Smooth muscle cell (in vitro differentiated cells): ENCODE results near the gene ARGLU1. TPM values are rescaled to one million over a fixed set of nuclear protein-coding genes. Genes with fewer than 3 reads are reported as not detected.

ENCODE experiments used
- DNase-seq: peaks from one replicate; lab custom pipeline; 2025; ENCODE audit not compliant: unreplicated experiment; lab: John Stamatoyannopoulos, UW
- H2AFZ ChIP-seq: fragments of 200-600 bp; sonication (generic); 2 replicates; pipeline ENCODE4 v1.6.0; 2016; ENCODE audit warnings: antibody characterized with exemption, low read depth, mild to moderate bottlenecking
- H3F3A ChIP-seq: fragments of 200-600 bp; sonication (generic); 2 replicates; pipeline ENCODE4 v1.6.0; 2017; ENCODE audit warnings: antibody characterized with exemption, low read depth
- H3K27ac ChIP-seq: fragments of 200-600 bp; sonication (generic); 2 replicates; pipeline ENCODE4 v1.5.1; 2016; ENCODE audit warnings: low read depth, mild to moderate bottlenecking
- H3K27me3 ChIP-seq: fragments of 200-600 bp; sonication (generic); 2 replicates; pipeline ENCODE4 v1.6.1; 2016; ENCODE audit warnings: low read depth, mild to moderate bottlenecking
- H3K36me3 ChIP-seq: fragments of 200-600 bp; sonication (generic); 2 replicates; pipeline ENCODE4 v1.5.1; 2016; ENCODE audit warnings: low read depth
- H3K4me1 ChIP-seq: fragments of 200-600 bp; sonication (generic); 2 replicates; pipeline ENCODE4 v1.5.1; 2016; ENCODE audit warnings: low read depth
- H3K4me2 ChIP-seq: fragments of 200-600 bp; sonication (generic); 2 replicates; pipeline ENCODE4 v1.6.0; 2016; ENCODE audit warnings: mild to moderate bottlenecking
- H3K4me3 ChIP-seq: fragments of 200-600 bp; sonication (generic); 2 replicates; pipeline ENCODE4 v1.5.1; 2016; ENCODE audit warnings: mild to moderate bottlenecking
- H3K79me2 ChIP-seq: fragments of 200-600 bp; sonication (generic); 2 replicates; pipeline ENCODE4 v1.6.0; 2016; ENCODE audit warnings: low read depth, mild to moderate bottlenecking
- H3K9ac ChIP-seq: fragments of 200-600 bp; sonication (generic); 2 replicates; pipeline ENCODE4 v1.6.0; 2016; ENCODE audit warnings: low read depth
- H3K9me3 ChIP-seq: fragments of 200-600 bp; sonication (generic); replicated peaks from 2 replicates; pipeline ENCODE4 v1.5.1; 2016; ENCODE audit warnings: low read depth
- H4K20me1 ChIP-seq: fragments of 200-600 bp; sonication (generic); 2 replicates; pipeline ENCODE4 v1.6.0; 2016; ENCODE audit warnings: low read depth
- CTCF ChIP-seq: fragments of 200-600 bp; sonication (generic); IDR thresholded peaks from 2 replicates; pipeline ENCODE4 v1.5.1; 2017; ENCODE audit warnings: borderline replicate concordance, mild to moderate bottlenecking, antibody characterized with exemption; ENCODE audit not compliant: insufficient read depth, poor library complexity, severe bottlenecking
- WGBS: methylation state at CpG from one replicate; pipeline ENCODE4 v1.1.7; 2016; ENCODE audit warnings: low lambda C conversion rate; 5-methylcytosine and 5-hydroxymethylcytosine counted together
- polyA plus RNA-seq: library from polyadenylated mRNA; unstranded; fragments of >200 nt; fragmentation: Nextera tagmentation; extraction: Ambion mirVana; gene quantifications from 2 replicates; pipeline ENCODE4 v1.2.1, GENCODE V29; 2016
- total RNA-seq: library from RNA; depleted of rRNA; stranded (reverse); fragments of >200 nt; gene quantifications from 2 replicates; pipeline ENCODE4 v1.2.3, GENCODE V29; 2014

Gene ARGLU1
- total and polyA plus RNA-seq, 2 experiments from 2014 or later: 36.5 to 43.6 TPM

- peak overlapping the region; percentile 78 for H3K9ac ChIP-seq
- H3K79me2 ChIP-seq: peaks cover 48% of the 10 kb centered on the region
- WGBS: under 1% methylated on average over 35 of the region's 121 CpGs
- no peak for TF ChIP-seq CTCF
- peak overlapping the region; percentile 84 for H3K4me3 ChIP-seq
- H3K36me3 ChIP-seq: no peaks in the 10 kb centered on the region
- H3K27me3 ChIP-seq: no peaks in the 10 kb centered on the region
- H3K4me1 ChIP-seq: peaks cover 20% of the 10 kb centered on the region
- peak overlapping the region; percentile 65 for H2AFZ ChIP-seq
- H3K9me3 ChIP-seq: no peaks in the 10 kb centered on the region
- H4K20me1 ChIP-seq: peaks cover 34% of the 10 kb centered on the region
- H3F3A ChIP-seq: peaks cover 8% of the 10 kb centered on the region
- DNase-seq: no peak
- peak overlapping the region; percentile 87 for H3K27ac ChIP-seq
- peak overlapping the region; percentile 95 for H3K4me2 ChIP-seq
These were observed 33.0 kb downstream of the ARGLU1 start for GRCh38 chr13:106534639-106535551.

GRCh38 chr13:106533943-106534638 is 33.8 kb downstream of the ARGLU1 start:
- Histone ChIP-seq H3K9me3 (no peaks in the 10 kb centered on the region), H3K4me1 (peaks cover 28% of the 10 kb centered on the region), H3F3A (peaks cover 6% of the 10 kb centered on the region), H3K27ac (peak overlapping the region; percentile 87), H3K79me2 (peaks cover 56% of the 10 kb centered on the region), H4K20me1 (peaks cover 26% of the 10 kb centered on the region), H3K4me2 (peak overlapping the region; percentile 95), H2AFZ (peak overlapping the region; percentile 65), H3K27me3 (no peaks in the 10 kb centered on the region), H3K9ac (peak overlapping the region; percentile 78), H3K4me3 (peak overlapping the region; percentile 84), H3K36me3 (no peaks in the 10 kb centered on the region)
- under 1% methylated on average over 57 of the region's 66 CpGs for WGBS
- peak; percentile 18 for DNase-seq
- no peak for TF ChIP-seq CTCF

DNA sequence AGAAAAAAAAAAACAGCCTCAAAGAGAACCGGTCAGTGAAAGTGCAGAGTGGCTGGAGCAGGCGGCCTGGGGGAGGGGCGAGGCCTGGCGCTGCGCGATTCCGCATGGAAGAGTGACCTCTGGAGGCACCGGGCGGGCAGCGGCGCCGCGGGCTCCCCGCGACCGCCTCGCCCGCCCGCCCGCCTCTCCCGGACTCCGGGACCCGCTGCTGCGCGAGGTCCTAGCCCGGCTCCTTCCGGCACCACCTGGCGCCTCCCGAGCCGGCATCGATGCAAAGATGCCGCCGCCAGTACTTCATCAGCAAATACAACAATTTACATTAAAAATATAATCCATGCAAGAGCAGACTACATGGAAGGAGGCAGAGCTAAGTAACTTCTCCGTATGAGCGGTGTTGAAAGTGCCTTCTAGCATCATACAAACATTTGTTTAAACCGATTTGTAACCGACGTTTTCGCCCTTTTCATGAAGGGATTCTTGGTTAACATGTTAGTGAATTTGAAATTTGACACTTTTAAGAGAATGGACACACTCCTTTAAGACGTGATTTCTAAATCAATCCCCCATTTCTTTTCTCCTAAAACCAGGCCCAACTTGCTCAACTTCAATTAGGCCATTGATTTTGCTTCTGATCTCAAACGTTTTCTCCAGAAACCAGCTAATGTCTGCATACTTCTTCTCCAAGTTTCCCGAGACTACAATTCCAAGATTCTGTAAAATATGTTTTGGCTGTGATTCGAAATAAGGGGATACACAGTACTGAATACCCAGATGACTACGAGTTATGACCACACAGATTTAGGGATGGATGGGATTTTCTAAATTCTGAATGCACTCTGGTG is 34.6 kb downstream of the ARGLU1 start:
- H3K4me3 ChIP-seq: peak overlapping the region; percentile 84
- H3K27me3 ChIP-seq: no peaks in the 10 kb centered on the region
- H2AFZ ChIP-seq: peak overlapping the region; percentile 65
- WGBS: 3% methylated on average over 30 of the region's 44 CpGs
- H3K79me2 ChIP-seq: peaks cover 64% of the 10 kb centered on the region
- H3K9me3 ChIP-seq: no peaks in the 10 kb centered on the region
- peak overlapping the region; percentile 87 for H3K27ac ChIP-seq
- H3K4me1 ChIP-seq: peaks cover 36% of the 10 kb centered on the region
- H3K9ac ChIP-seq: peak overlapping the region; percentile 78
- DNase-seq: peak; percentile 56
- TF ChIP-seq CTCF: peak; percentile 53
- H3K36me3 ChIP-seq: no peaks in the 10 kb centered on the region
- peaks cover 28% of the 10 kb centered on the region for H4K20me1 ChIP-seq
- peaks cover 6% of the 10 kb centered on the region for H3F3A ChIP-seq
- peak overlapping the region; percentile 95 for H3K4me2 ChIP-seq
